Spleen (tissue), 11 donors: Measurements from ENCODE around the gene SLC16A10. TPM values are rescaled to one million over a fixed set of nuclear protein-coding genes. Genes with fewer than 3 reads are reported as not detected.
A peak's percentile ranks its signal among the peaks of the same experiment; 100 is the strongest.

ENCODE experiments used
- DNase-seq: peaks from one replicate; pipeline ENCODE4 v3.0.0-alpha.2; 2020
- H3K27ac ChIP-seq, 8 donors: fragments of 200-600 bp; sonication (generic) in 7 of 8; 1 replicate in 4 of 8; 2 replicates in 4 of 8; pipeline versions ENCODE4 v1.5.0 to v1.8.0; 2016 to 2021; ENCODE audit warnings: inconsistent platforms in 4 of 8, mild to moderate bottlenecking in 4 of 8, moderate library complexity in 1 of 8
- H3K27me3 ChIP-seq, 7 donors: fragments of 200-600 bp; sonication (generic) in 6 of 7; replicated peaks in 1 of 7; 1 replicate in 4 of 7; 2 replicates in 3 of 7; pipeline versions ENCODE4 v1.5.0 to v1.8.0; 2016 to 2021; ENCODE audit warnings: inconsistent platforms in 3 of 7, mild to moderate bottlenecking in 1 of 7
- H3K36me3 ChIP-seq, 6 donors: fragments of 200-600 bp; sonication (generic) in 5 of 6; 1 replicate in 4 of 6; 2 replicates in 2 of 6; pipeline versions ENCODE4 v1.5.0 to v1.8.0; 2016 to 2021; ENCODE audit warnings: inconsistent platforms in 2 of 6
- H3K4me1 ChIP-seq, 6 donors: fragments of 200-600 bp; sonication (generic) in 5 of 6; 1 replicate in 3 of 6; 2 replicates in 3 of 6; pipeline versions ENCODE4 v1.5.0 to v1.8.0; 2016 to 2021; ENCODE audit warnings: inconsistent platforms in 3 of 6
- H3K4me3 ChIP-seq, 8 donors: fragments of 200-600 bp; sonication (generic) in 7 of 8; 1 replicate in 4 of 8; 2 replicates in 4 of 8; pipeline versions ENCODE4 v1.5.0 to v1.8.0; 2016 to 2021; ENCODE audit warnings: inconsistent platforms in 4 of 8, mild to moderate bottlenecking in 4 of 8, moderate library complexity in 2 of 8
- H3K9me3 ChIP-seq, 8 donors: fragments of 200-600 bp; sonication (generic) in 7 of 8; 1 replicate in 4 of 8; 2 replicates in 4 of 8; pipeline versions ENCODE4 v1.5.0 to v1.8.0; 2016 to 2021; ENCODE audit warnings: inconsistent platforms in 4 of 8
- CTCF ChIP-seq, 11 experiments: fragments of 200-600 bp in 7 of 11; fragments of 450-650 bp in 4 of 11; sonication (generic) in 4 of 11; IDR thresholded peaks in 8 of 11; conservative IDR thresholded peaks in 3 of 11; 1 replicate in 7 of 11; 2 replicates in 4 of 11; pipeline versions ENCODE4 v1.4.0 to v1.8.0; 2016 to 2021; ENCODE audit warnings: antibody characterized with exemption in 11 of 11, inconsistent platforms in 4 of 11, mild to moderate bottlenecking in 1 of 11
- POLR2A ChIP-seq, 3 donors: fragments of 450-650 bp; IDR thresholded peaks; one replicate each; pipeline ENCODE4 v1.5.1; 2017; ENCODE audit warnings: antibody characterized with exemption in 3 of 3, mild to moderate bottlenecking in 1 of 3
- POLR2AphosphoS5 ChIP-seq, 3 donors: sonication (generic); formaldehyde crosslinking; IDR thresholded peaks; one replicate each; pipeline ENCODE4 v1.5.1; 2017; ENCODE audit warnings: antibody characterized with exemption in 3 of 3
- WGBS, 5 donors: extraction: QIAGEN DNeasy Blood & Tissue Kit in 3 of 5; methylation state at CpG; one replicate each; pipeline versions ENCODE4 v1.1.5 to v1.1.7; 2013 to 2018; 5-methylcytosine and 5-hydroxymethylcytosine counted together
- intact Hi-C: fragments of 100-400 bp; cut with DNase I; formaldehyde crosslinking; loops from one replicate; pipeline ENCODE4 v1.15.0; 2023; ENCODE audit warnings: low total_unique reads
- polyA plus RNA-seq, 3 donors: library from polyadenylated mRNA; stranded (reverse); fragments of 200-250 nt; gene quantifications; one replicate each; pipeline ENCODE4 v1.2.1, GENCODE V29; 2013
- total RNA-seq, 7 donors: library from RNA; depleted of rRNA in 3 of 7; stranded (reverse); fragments of >200 nt in 3 of 7; fragmentation: NEBNext Ultra II Directional in 4 of 7; extraction: Animal tissue kit (Norgen Biotek cat#: 25700) in 4 of 7; gene quantifications; one replicate each; pipeline versions ENCODE4 v1.1.0 to v1.2.1, GENCODE V29; 2016 to 2021
- donor health status: healthy with polysubstance abuse.
- donor health status: DM: no; HTN: no; CAD: no; lungs with moderate emphysema.
- donor health status: DM: no; HTN: no; CAD: no.
- donor health status: Bipolar disorder and iron deficiency.
- donor health status: healthy.
- donor health status: DM: no; HTN: no; CAD: no.
- donor health status: DM: yes; HTN: yes; CAD: no.

SLC16A10 gene
- total and polyA plus RNA-seq, 10 donors = 0.24 to 19.9 (median 5.6) TPM

GRCh38 chr6:111260570-111261298 is 173.4 kb downstream of the SLC16A10 start:
- Histone ChIP-seq H3K27ac (no peak overlapping the region), H3K4me1 (peaks cover 6 to 47% (median 29%) of the 10 kb centered on the region in 6 donors), H3K9me3 (no peaks in the 10 kb centered on the region), H3K27me3 (peaks cover 0 to 4% (median 0%) of the 10 kb centered on the region in 7 donors), H3K36me3 (peaks cover 0 to 32% (median 16%) of the 10 kb centered on the region in 6 donors), H3K4me3 (peak overlapping the region in 3 of 8 donors; percentile 66 to 76 (median 74))
- intact Hi-C loops = loop anchor here (10.0 kb wide), 1 partner anchor 784 kb away; no protein-coding TSS in a partner anchor
- WGBS, 5 donors = 91 to 97% (median 96%) methylated on average over 12 of the region's 12 CpGs
- no peak for TF ChIP-seq POLR2AphosphoS5 (IDR thresholded peaks at IDR 0.05)
- TF ChIP-seq CTCF (IDR thresholded peaks at IDR 0.05 in 8 of 11, conservative IDR thresholded peaks at IDR 0.05 in 3 of 11) = no peak
- no peak for TF ChIP-seq POLR2A (IDR thresholded peaks at IDR 0.05)
- DNase-seq = no peak

- TF ChIP-seq POLR2A (IDR thresholded peaks at IDR 0.05) (no peak), CTCF (IDR thresholded peaks at IDR 0.05 in 8 of 11, conservative IDR thresholded peaks at IDR 0.05 in 3 of 11) (no peak), POLR2AphosphoS5 (IDR thresholded peaks at IDR 0.05) (no peak)
- intact Hi-C loops = loop anchor here (10.0 kb wide), 1 partner anchor 781 kb away; no protein-coding TSS in a partner anchor
- WGBS, 5 donors = 89 to 96% (median 93%) methylated on average over 4 of the region's 4 CpGs
- Histone ChIP-seq H3K9me3 (no peaks in the 10 kb centered on the region), H3K27ac (no peak overlapping the region), H3K4me3 (no peak overlapping the region), H3K27me3 (no peaks in the 10 kb centered on the region), H3K4me1 (peaks cover 6 to 53% (median 33%) of the 10 kb centered on the region in 6 donors), H3K36me3 (peaks cover 0 to 61% (median 30%) of the 10 kb centered on the region in 6 donors)
- no peak for DNase-seq
Observed at GRCh38 chr6:111263837-111264236, 176.5 kb downstream of the SLC16A10 start.

GRCh38 chr6:111265842-111266241 is 178.5 kb downstream of the SLC16A10 start:
- peaks cover 0 to 36% (median 18%) of the 10 kb centered on the region in 6 donors for H3K4me1 ChIP-seq
- DNase-seq = no peak
- TF ChIP-seq POLR2A (IDR thresholded peaks at IDR 0.05) (no peak), CTCF (IDR thresholded peaks at IDR 0.05 in 8 of 11, conservative IDR thresholded peaks at IDR 0.05 in 3 of 11) (no peak), POLR2AphosphoS5 (IDR thresholded peaks at IDR 0.05) (no peak)
- no peak overlapping the region for H3K27ac ChIP-seq
- no peak overlapping the region for H3K4me3 ChIP-seq
- intact Hi-C loops = loop anchor here (10.0 kb wide), 1 partner anchor 779 kb away; no protein-coding TSS in a partner anchor
- H3K9me3 ChIP-seq = no peaks in the 10 kb centered on the region
- peaks cover 0 to 79% (median 34%) of the 10 kb centered on the region in 6 donors for H3K36me3 ChIP-seq
- WGBS, 5 donors = 90 to 96% (median 93%) methylated on average over 6 of the region's 6 CpGs
- no peaks in the 10 kb centered on the region for H3K27me3 ChIP-seq

GRCh38 chr6:111266276-111266675 is 179.0 kb downstream of the SLC16A10 start:
- no peaks in the 10 kb centered on the region for H3K9me3 ChIP-seq
- 92 to 98% (median 97%) methylated on average over 2 of the region's 2 CpGs for WGBS, 5 donors
- DNase-seq = no peak
- H3K27ac ChIP-seq = no peak overlapping the region
- peaks cover 0 to 79% (median 34%) of the 10 kb centered on the region in 6 donors for H3K36me3 ChIP-seq
- intact Hi-C loops = loop anchor here (10.0 kb wide), 1 partner anchor 779 kb away; no protein-coding TSS in a partner anchor
- no peak overlapping the region for H3K4me3 ChIP-seq
- no peaks in the 10 kb centered on the region for H3K27me3 ChIP-seq
- H3K4me1 ChIP-seq = peaks cover 0 to 32% (median 13%) of the 10 kb centered on the region in 6 donors
- TF ChIP-seq CTCF (IDR thresholded peaks at IDR 0.05 in 8 of 11, conservative IDR thresholded peaks at IDR 0.05 in 3 of 11) (no peak), POLR2A (IDR thresholded peaks at IDR 0.05) (no peak), POLR2AphosphoS5 (IDR thresholded peaks at IDR 0.05) (no peak)
